Right lobe of liver (tissue), 4 donors: Measurements from ENCODE around the gene CMYA5.

ENCODE experiments used
- POLR2A ChIP-seq: fragments of 450-650 bp; IDR thresholded peaks from one replicate; pipeline ENCODE4 v1.6.1; 2017; ENCODE audit warnings: antibody characterized with exemption, mild to moderate bottlenecking
- TF ChIP-seq, protein P1 (sequence below), 4 donors: fragments of 200-600 bp in 3 of 4; fragments of 450-650 bp in 1 of 4; IDR thresholded peaks; one replicate each; pipeline versions ENCODE4 v1.5.1 to v1.8.0; 2016 to 2022; ENCODE audit warnings: antibody characterized with exemption in 4 of 4, mild to moderate bottlenecking in 2 of 4
- donor health status: DM: no; HTN: no; CAD: no.
- donor health status: DM: no; HTN: no; CAD: no.
- donor health status: DM: no; HTN: yes; CAD: no.

DNA sequence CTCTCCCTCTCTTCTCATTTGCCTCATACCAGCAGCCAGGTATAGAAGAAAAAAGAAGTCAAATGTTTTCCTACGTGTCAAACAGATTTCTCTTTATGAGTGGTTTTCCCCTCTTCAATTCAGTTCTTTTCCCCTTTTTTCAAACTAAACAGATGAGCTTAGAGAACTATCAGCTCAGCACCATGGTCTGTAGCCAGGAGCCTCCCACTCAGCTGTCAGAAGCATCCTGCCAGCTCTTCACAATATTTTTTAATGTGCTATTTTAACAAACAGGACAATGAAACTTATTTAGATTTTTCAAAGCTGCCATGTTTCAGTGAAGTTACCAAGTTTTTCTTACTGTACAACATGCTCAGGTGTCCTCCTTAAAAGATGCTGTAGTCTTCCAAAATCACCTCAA, 63.5 kb downstream of the CMYA5 start:
- TF ChIP-seq, protein P1, sequence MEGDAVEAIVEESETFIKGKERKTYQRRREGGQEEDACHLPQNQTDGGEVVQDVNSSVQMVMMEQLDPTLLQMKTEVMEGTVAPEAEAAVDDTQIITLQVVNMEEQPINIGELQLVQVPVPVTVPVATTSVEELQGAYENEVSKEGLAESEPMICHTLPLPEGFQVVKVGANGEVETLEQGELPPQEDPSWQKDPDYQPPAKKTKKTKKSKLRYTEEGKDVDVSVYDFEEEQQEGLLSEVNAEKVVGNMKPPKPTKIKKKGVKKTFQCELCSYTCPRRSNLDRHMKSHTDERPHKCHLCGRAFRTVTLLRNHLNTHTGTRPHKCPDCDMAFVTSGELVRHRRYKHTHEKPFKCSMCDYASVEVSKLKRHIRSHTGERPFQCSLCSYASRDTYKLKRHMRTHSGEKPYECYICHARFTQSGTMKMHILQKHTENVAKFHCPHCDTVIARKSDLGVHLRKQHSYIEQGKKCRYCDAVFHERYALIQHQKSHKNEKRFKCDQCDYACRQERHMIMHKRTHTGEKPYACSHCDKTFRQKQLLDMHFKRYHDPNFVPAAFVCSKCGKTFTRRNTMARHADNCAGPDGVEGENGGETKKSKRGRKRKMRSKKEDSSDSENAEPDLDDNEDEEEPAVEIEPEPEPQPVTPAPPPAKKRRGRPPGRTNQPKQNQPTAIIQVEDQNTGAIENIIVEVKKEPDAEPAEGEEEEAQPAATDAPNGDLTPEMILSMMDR (IDR thresholded peaks at IDR 0.05) = no peak
- TF ChIP-seq POLR2A = no peak
